HUDEP-2 (cell line): ENCODE data around the gene ZNF333.

Experiments used
- DNase-seq, 76 experiments: peaks; one replicate each; lab custom pipeline; 2025; ENCODE audit not compliant: unreplicated experiment in 76 of 76; lab: John Stamatoyannopoulos, UW

Gene ZNF333

DNA sequence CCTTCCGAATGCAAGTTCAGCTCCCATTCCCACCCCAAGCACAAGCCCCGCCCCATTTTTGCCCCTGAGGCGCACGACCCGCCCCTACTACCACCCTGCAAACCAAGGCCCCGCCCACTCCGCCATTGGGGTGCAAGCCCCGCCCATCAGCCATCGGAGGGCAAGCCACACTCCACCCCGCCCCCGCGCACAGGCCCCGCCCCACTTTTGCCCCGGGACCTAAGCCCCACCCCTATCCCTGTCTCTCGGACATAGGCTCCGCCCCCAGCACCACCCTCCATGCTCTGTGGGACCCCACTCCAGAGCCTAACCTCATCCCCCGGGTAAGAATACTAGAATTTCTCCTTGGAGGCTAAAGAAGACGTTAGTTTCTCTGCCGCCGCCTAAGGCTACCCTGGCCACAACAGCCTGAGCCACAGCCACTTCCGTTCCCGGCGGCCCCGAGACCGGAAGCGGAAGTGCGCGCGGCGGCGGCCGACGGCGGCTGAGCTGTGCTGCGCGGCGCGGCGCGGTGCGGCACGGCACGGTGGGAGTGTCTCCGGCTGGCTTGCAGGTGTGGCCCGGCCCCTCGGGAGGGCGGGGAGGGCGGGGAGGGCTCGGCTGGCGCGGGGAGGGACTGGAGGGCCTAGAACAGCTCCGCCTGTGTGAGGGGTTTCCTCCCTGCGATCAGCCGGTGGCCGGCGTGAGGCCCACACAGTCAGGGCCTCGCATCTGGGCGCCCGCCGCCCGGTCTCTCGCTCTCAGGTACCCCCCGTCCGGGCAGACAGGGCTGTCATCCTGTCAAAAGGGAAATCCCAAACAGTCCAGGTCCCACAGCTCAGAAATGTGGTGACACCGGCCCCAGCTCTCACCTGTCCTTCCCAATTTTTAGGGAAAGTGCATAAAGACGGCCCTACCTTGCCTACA is at the start of gene ZNF333:
Gene ZNF333 (plus strand): TSS at position 451 of the 906 bp plus-strand sequence. CDS start 3,444 bp downstream, outside the sequence.
- DNase-seq = peak in 75 of 76 experiments; percentile 70 to 100 (median 98)

DNA sequence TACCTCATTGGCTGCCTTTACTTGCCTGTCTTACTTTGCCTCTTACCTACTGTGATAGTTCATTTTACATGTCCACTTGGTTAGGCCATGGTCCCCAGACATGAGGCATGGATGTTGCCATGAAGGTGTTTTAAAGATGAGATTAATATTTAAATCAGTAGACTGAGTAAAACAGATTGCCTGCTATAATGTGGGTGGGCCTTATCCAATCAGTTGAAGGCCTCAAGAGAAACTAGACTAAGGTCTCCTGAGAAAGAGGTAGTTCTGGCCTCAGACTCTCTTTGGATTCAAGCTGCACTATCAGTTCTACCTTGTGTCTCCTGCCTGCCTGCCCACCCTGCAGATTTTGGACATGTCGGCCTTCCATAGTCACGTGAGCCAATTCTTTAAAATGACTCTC is 41.3 kb upstream of the ZNF333 start:
- DNase-seq = no peak

DNA sequence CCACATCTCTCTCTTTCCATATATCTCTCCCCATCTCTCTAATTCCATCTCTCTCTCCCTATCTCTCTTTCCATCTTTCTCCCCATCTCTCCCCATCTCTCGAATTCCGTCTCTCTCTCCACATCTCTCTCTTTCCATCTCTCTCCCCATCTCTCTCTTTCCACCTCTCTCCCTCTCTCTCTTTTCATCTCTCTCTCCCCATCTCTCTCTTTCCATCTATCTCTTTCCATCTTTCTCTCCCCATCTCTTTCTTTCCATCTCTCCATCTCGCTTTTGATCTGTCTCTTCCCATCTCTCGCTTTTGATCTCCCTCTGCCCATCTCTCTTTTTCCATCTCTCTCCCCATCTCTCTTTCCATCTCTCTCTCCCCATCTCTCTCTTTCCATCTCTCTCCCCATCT is 40.8 kb upstream of the ZNF333 start:
- DNase-seq = no peak

DNA sequence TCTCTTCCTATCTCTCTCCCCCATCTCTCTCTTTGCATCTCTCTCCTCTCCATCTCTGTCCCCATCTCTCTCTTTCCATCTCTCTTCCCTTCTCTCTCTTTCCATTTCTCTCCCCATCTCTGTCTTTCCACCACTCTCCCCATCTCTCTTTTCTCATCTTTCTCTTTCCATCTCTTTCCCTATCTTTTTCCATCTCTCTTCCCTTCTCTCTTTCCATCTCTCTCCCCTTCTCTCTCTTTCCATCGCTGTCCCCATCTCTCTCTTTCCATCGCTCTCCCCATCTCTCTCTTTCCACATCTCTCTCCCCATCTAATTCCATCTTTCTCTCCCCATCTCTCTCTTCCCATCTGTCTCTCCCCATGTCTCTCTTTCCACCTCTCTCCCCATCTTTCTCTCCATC is 39.7 kb upstream of the ZNF333 start:
- DNase-seq = no peak

DNA sequence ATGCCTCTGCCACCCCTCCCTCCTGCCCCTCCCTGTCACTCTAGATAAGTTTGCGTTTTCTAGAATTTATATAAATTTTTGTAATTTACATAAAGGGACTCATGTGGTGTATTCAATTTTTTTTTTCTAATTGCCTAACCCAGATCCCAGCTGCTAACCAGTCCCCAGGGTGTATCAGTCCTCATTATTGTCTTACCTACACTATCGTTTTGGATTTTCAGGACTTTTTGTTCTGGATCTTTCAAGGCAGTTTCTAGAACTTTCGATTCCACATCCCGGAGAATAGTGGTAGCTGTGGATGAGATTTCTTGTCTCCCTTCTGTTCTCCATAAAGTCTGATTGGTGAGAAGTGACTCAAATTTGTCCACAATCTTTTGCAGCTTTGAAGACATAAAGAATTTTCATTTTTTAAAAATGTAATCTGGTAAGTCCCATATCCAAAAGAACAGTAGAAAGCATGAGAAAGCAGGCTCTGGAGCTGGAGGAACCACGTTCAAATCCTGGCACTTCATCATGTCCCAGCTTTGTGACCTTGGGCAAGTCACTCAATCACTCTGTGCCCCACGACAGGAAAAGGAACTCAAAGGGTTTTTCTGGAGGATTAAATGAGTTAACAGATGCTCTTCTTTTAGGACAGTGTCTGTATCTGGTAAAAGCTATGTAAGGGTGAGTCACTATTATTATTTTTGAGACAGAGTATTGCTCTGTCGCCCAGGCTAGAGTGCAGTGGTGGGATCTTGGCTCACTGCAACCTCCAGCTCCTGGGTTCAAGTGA is 34.9 kb upstream of the ZNF333 start:
- no peak for DNase-seq

DNA sequence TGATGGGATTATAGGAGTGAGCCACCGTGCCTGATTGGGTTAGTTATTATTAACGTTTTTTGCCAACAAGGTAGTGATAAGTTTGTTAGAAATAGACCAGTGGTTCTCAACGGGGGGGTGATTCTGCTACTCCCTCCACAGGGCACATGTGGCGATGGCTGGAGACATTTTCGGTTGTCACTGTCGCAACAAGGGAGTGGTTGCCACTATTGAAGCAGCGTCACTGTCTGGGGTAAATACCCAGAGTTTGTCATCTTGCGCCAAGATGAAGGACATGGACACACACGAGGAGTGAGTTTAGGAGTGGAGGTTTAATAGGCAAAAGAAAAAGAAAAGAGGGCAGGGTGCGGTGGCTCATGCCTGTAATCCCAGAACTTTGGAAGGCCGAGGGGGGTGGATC is 34.1 kb upstream of the ZNF333 start:
- no peak for DNase-seq

DNA sequence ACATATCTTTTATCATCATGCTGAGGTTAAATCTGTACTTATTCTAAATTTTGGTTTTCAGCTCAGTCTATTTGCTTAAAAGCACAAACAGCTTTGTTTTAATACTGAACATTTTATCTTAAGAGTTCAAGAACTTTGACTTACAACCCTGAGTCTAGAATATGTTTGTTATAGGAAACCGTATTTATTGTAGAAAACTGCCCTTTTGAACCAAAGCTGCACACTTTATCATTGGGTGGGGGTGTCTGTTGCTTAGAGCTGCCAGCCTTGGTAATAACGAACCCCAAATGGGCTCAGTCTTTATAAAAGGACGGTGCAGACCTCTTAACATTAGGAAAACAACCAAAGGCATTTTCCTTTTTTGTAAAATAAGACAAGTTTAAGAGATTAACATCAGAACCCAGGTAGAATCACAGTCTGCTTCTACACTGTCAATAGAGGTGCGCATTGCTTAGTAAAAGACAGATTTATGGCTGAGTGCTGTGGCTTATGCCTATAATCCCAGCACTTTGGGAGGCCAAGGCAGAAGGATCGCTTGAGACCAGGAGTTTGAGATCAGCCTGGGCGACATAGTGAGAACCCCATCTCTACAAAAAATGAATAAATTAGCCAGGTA is 29.9 kb upstream of the ZNF333 start:
- DNase-seq = no peak

DNA sequence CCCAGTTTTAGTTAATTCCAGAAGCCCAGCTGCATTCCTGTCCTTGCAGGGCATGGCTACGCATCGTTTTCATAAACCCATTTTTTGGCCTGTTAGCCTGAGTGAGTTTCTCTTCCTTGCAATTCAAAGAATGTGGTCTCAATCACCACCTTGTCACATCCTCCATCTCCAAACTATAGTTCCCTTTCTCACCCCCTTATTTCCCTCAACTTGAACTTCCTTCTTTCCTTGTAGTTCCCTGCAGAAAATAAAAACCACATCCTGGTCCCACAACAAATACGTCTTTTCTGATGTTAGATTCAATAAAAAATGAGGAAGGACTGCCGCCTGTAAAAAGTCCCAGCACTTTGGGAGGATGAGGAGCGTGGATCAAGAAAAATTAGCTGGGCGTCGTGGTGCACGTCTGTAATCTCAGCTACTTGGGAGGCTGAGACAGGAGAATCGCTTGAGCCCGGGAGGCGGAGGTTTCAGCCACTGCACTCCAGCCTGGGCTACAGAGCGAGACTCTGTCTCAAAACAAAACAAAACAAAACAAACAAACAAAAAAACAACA is 28.4 kb upstream of the ZNF333 start:
- no peak for DNase-seq

DNA sequence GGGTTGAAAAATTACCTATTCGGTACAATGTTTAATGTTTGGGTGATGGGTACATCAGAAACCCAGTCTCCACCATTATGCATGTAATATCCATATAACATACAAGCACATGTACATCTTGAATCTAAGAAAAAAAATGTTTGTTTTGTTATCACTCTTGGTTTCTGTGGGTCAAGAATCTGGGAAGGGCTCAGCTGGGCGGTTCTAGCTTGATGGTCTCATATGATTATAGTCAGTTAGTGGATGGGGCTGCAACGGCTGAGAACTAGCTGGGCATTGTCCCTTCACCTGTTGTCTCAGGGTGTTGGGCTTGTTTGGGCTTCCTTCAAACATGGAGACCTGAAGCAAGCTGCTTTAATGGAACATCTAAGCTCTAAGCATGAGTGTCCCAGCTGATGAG is 19.9 kb upstream of the ZNF333 start:
- no peak for DNase-seq

DNA sequence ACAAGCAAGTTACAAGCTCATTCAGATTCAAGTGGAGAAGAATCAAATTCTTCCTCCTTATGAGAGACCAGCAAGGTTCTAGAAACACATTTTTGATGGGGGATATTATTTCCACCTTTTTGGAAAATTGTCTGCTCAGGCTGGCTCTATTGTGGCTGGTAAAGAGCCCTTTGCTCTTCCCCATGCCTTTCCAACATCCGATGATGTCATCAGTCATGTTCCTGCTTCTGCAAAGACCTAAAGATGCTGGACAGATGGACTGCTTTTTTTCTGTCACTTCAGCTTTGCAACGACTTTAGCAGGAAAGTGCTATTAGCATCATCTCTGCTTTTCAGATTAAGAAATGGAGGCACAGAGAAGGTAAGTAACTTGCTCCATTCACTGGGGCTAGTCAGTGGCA is 19.4 kb upstream of the ZNF333 start:
- DNase-seq = no peak

DNA sequence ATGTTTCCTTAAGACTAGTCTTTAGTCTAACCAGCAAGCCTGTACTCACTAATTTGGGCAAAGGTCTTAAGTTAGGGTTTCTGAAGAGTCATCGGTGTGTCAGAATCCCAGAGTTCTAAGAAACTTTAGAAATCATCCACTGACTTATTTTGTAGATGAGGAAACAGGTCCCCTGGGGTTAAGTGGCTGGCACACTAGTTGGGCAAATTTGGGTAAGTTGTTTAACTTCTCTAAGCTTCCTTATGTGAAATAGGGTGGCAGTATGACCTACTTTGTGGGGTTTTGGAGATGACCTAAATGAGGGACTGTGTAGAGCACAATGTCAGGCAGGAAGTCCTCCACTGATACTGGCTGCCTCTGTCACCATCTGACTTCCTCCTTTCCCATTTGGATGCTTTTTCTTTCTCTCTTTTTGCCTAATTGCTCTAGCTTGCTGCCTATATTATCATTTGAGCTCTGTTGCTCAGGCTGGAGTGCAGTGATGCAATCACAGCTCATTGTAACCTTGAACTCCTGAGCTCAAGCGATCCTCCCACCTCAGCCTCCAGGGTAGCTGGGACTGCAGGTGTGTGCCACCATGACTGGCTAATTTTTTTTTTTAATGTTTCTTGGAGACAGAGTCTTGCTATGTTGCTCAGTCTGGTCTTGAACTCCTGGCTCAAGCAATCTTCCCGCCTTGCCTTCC is 17.5 kb upstream of the ZNF333 start:
- no peak for DNase-seq

DNA sequence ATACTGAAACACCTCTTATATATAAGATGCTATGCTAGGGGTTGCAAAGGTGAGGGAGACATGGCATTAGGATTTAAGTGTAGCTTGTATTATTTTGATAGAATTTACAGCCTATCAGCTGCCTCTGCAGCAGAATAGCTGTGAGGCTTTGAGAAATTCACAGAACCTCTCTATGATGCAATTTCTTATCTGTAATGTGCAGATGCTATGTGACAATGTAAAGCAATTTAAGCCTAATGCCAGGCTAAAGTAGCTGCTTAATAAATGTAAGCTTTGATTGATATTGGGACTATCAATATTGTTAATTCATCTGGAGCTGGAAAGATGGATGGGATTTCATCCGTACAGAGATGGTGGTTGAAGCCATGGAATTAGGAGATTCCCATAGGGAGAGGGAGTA is 16.8 kb upstream of the ZNF333 start:
- peak in 1 of 76 experiments; percentile 25 for DNase-seq

DNA sequence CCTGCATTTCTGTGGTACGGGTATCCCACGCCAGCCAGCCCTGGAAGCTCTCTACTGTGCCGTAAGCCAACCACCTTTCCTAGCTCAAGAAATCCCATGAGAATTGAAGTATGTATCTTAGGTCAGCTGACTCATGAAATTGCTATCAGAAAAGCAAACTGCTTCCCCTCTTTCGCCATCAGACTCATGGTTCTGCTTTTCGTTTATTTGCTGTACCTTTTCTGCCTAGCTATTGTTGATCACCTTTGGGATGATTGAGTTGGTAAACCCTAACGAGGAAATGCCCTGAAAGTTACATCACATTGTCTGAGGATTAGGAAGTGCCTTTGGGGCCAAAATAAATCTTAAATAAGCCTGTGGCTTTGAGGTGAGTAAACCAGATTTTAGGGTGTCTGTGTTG is 15.1 kb upstream of the ZNF333 start, which contains the start of gene ADGRE3:
Gene ADGRE3 (minus strand): TSS at position 81 of the 400 bp plus-strand sequence. CDS start 74 bp downstream, at position 7.
- DNase-seq = no peak

DNA sequence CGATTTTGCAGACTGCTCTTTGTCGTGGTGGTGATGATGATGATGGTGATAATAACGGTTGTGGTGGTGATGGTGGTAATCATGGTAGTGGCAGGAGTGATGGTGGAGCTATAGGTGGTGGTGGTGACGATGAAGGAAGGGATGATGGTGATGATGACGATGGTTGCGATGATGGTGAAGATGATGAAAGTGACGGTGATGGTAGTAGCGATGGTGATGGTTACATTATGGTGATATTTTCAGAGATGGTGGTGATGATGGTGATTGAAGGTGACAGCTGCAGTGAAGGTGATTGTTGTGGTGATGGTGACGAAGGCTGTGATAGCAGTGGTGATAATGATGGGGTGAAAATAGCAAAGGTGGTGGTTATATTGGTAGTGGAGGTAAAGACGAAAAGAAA is 13.1 kb upstream of the ZNF333 start:
- no peak for DNase-seq

DNA sequence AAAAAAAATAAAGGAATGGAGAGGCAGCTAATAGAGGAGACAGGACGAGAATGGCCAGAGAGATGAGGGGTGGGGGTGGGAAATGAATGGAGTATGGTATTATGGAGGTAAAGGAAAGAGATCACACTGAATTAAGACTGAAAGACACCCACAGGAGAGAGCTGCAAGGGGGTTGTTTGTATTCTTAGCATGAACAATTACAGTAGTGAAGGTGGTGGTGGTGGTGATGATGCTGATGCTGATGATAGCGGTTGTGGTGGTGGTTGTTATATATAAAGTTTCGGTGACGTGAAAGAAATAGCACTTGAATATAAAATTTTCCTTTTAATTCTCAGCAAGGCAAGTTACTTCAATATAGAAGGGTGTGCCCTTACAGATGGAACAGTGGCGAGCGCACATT is 12.4 kb upstream of the ZNF333 start:
- DNase-seq = no peak

DNA sequence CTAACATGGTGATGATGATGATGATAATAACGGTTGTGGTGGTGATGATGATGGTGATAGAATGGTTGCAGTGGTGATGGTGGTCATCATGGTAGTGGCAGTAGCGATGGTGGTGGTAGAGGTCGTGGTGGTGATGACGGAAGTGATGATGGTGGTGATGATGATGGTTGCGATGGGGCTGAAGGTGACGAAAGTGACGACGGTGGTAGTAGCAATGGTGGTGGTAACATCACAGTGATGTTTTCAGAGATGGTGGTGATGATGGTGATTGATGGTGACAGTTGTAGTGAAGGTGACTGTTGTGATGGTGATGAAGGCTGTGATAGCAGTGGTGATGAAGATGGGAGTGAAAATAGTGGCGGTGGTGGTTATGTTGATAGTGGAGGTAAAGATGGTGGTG is 11.6 kb upstream of the ZNF333 start:
- DNase-seq = no peak

DNA sequence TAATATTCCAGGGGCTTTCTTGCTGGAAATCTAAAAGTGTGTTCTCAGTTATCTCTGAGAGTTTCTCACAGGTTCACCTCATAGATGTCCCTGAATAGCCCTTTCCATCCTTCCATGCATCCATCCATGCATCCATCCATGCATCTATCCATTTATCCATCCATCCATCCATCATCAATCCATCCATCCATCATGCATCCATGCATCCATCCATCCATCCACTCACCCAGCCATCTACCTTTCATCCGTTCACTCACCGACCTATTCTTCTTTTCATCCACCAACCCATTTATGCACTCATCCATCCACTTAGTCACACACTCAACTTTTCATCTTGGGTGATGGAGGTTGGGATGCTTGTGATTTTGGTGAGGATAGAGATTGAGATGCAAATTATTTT is 7.8 kb upstream of the ZNF333 start:
- DNase-seq = no peak

DNA sequence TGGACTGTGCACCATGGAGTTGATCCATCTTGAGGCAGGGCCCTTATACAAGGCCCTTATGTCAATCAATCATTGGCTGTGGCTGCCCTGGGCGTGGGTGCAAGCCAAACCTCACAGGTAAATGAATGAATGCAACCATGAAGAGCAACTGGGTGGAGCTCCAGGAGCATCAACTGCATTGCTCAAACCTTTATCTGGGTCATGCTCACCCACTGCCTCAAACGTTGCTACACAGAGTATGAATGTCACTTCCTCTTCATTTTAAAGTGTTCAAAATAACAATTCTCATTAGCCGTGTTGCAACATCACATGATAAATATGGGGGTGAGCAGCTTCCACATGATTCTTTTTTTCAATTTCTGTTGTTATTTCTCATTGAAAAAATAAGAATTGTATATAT is 6.4 kb upstream of the ZNF333 start:
- no peak for DNase-seq

DNA sequence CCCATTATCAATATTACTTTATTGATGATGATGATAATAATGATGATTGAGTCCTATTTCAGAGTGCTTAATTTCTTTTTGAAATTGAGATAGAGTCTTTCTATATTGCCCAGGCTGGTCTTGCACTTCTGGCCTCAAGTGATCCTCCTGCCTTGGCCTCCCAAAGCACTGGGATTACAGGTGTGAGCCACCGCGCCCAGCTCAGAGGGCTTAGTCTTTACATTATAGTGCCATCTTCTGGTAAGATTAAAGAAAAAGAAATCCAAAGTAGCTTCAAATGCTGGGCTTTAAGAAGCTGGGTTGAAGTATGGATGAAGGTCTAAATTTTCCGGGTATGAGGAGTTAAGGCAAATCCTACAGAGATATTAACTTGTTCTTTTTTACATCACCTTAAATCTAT is 3.4 kb upstream of the ZNF333 start:
- DNase-seq = peak in 16 of 76 experiments; percentile 2 to 35 (median 10)

DNA sequence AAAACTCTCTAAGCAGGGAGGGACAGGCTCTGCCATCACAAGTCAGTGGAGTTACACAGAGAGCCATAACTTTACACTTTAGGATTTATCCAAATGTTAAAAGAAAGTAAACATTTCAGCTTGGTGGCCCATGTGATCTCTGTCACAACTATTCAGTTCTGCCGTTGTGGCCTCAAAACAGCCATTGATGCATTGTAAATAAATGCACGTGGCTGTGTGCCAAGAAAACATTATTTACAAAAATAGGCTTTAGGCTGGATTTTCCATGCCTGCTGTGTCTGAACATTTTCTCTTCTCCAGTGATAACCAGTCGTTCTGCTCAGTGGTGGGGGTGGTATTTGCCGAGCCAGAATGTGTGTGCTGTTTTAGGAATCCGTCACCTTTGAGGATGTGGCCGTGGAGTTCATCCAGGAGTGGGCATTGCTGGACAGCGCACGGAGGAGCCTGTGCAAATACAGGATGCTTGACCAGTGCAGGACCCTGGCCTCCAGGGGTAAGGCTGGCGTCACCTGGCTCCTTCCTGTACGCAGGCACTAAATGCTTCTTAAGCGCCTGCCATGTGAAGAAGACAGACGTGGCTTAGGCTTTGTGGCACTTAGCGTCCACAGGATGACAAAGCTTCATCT is 4.9 kb downstream of the ZNF333 start:
- DNase-seq = no peak
